GM23338 (cell line): ENCODE results near the gene ZNF70. TPM values are rescaled to one million over a fixed set of nuclear protein-coding genes. Genes with fewer than 3 reads are reported as not detected.

Source experiments
- ATAC-seq: fragments of 200-7000 bp; cut with Tn5 transposase; 3 replicates; pipeline ENCODE4 v1.9.1; 2020
- DNase-seq: peaks from one replicate; pipeline ENCODE4 v3.0.0-alpha.2; 2015; ENCODE audit warnings: low spot score
- H2AFZ ChIP-seq: fragments of 200-600 bp; sonication (generic); 2 replicates; pipeline ENCODE4 v1.8.0; 2016; ENCODE audit warnings: antibody characterized with exemption, mild to moderate bottlenecking, moderate library complexity
- H3F3A ChIP-seq: fragments of 200-600 bp; sonication (generic); replicated peaks from 2 replicates; pipeline ENCODE4 v1.8.0; 2017; ENCODE audit warnings: antibody characterized with exemption, mixed run types, low read depth
- H3K27ac ChIP-seq: fragments of 200-600 bp; sonication (generic); 2 replicates; pipeline ENCODE4 v1.6.1; 2016; ENCODE audit warnings: low read depth
- H3K27me3 ChIP-seq: fragments of 200-600 bp; sonication (generic); 2 replicates; pipeline ENCODE4 v1.8.0; 2016; ENCODE audit warnings: mild to moderate bottlenecking, mixed run types, moderate library complexity; ENCODE audit not compliant: insufficient read depth
- H3K36me3 ChIP-seq: fragments of 200-600 bp; sonication (generic); 2 replicates; pipeline ENCODE4 v1.8.0; 2016; ENCODE audit warnings: mild to moderate bottlenecking; ENCODE audit not compliant: insufficient read depth
- H3K4me1 ChIP-seq: fragments of 200-600 bp; sonication (generic); 2 replicates; pipeline ENCODE4 v1.8.0; 2016; ENCODE audit warnings: mild to moderate bottlenecking, moderate library complexity; ENCODE audit not compliant: insufficient read depth
- H3K4me2 ChIP-seq: fragments of 200-600 bp; sonication (generic); 2 replicates; pipeline ENCODE4 v1.7.1; 2017; ENCODE audit warnings: mixed run types
- H3K4me3 ChIP-seq: fragments of 200-600 bp; sonication (generic); 2 replicates; pipeline ENCODE4 v1.6.1; 2016; ENCODE audit warnings: mixed run types
- H3K79me2 ChIP-seq: fragments of 200-600 bp; sonication (generic); replicated peaks from 2 replicates; pipeline ENCODE4 v1.8.0; 2017; ENCODE audit warnings: mild to moderate bottlenecking; ENCODE audit not compliant: insufficient read depth
- H3K9me2 ChIP-seq: fragments of 200-600 bp; sonication (generic); 2 replicates; pipeline ENCODE4 v1.8.0; 2017; ENCODE audit not compliant: insufficient read depth
- H4K20me1 ChIP-seq: fragments of 200-600 bp; sonication (generic); replicated peaks from 2 replicates; pipeline ENCODE4 v1.8.0; 2017; ENCODE audit warnings: mild to moderate bottlenecking; ENCODE audit not compliant: insufficient read depth
- H3K27ac Mint-ChIP-seq: 2 replicates; pipeline ENCODE4 v1.8.0; 2020; ENCODE audit warnings: inconsistent platforms, mild to moderate bottlenecking, moderate library complexity, mixed read lengths
- H3K27me3 Mint-ChIP-seq: 3 replicates; pipeline ENCODE4 v1.8.0; 2022; ENCODE audit warnings: low read depth, mild to moderate bottlenecking, moderate library complexity, mixed read lengths, inconsistent platforms; ENCODE audit not compliant: insufficient read depth, poor library complexity
- H3K36me3 Mint-ChIP-seq: 3 replicates; pipeline ENCODE4 v1.8.0; 2021; ENCODE audit warnings: low read depth, mild to moderate bottlenecking, inconsistent platforms, moderate library complexity, mixed read lengths
- H3K4me1 Mint-ChIP-seq: 3 replicates; pipeline ENCODE4 v1.8.0; 2020; ENCODE audit warnings: mild to moderate bottlenecking, inconsistent platforms, mixed read lengths
- H3K4me3 Mint-ChIP-seq: 3 replicates; pipeline ENCODE4 v1.8.0; 2021; ENCODE audit warnings: moderate library complexity, mild to moderate bottlenecking, inconsistent platforms, mixed read lengths
- H3K9me3 Mint-ChIP-seq: 3 replicates; pipeline ENCODE4 v1.8.0; 2020; ENCODE audit warnings: moderate library complexity, mild to moderate bottlenecking, inconsistent platforms, mixed read lengths
- CREB1 ChIP-seq: fragments of 250-450 bp; sonication (Bioruptor Pico); IDR thresholded peaks from 2 replicates; pipeline ENCODE4 v1.5.0; 2020; ENCODE audit warnings: low read depth, mild to moderate bottlenecking, moderate library complexity
- EZH2 ChIP-seq: fragments of 200-600 bp; sonication (generic); IDR thresholded peaks from one replicate; pipeline ENCODE4 v1.8.0; 2017; ENCODE audit warnings: antibody characterized with exemption, mild to moderate bottlenecking, low read depth; ENCODE audit not compliant: unreplicated experiment
- EZH2phosphoT487 ChIP-seq: fragments of 200-600 bp; sonication (generic); IDR thresholded peaks from one replicate; pipeline ENCODE4 v1.8.1; 2018; ENCODE audit warnings: antibody characterized with exemption; ENCODE audit not compliant: unreplicated experiment
- JUNB ChIP-seq: IDR thresholded peaks from one replicate; pipeline ENCODE4 v1.6.1; 2016; ENCODE audit warnings: antibody characterized with exemption; ENCODE audit not compliant: unreplicated experiment
- NANOG ChIP-seq: IDR thresholded peaks from 2 replicates; pipeline ENCODE4 v1.6.1; 2016; ENCODE audit warnings: antibody characterized with exemption, borderline replicate concordance
- REST ChIP-seq: IDR thresholded peaks from one replicate; pipeline ENCODE4 v1.6.1; 2018; ENCODE audit warnings: antibody characterized with exemption; ENCODE audit not compliant: unreplicated experiment
- STAT1 ChIP-seq: IDR thresholded peaks from one replicate; pipeline ENCODE4 v1.6.1; 2016; ENCODE audit warnings: antibody characterized with exemption; ENCODE audit not compliant: unreplicated experiment
- ZNF114 ChIP-seq: fragments of 250-450 bp; sonication (Bioruptor Pico); IDR thresholded peaks from 2 replicates; pipeline ENCODE4 v1.5.0; 2020; ENCODE audit warnings: mild to moderate bottlenecking, moderate library complexity
- ZNF331 ChIP-seq: fragments of 250-450 bp; sonication (Bioruptor Pico); IDR thresholded peaks from 2 replicates; pipeline ENCODE4 v1.5.0; 2020; ENCODE audit warnings: low read depth, mild to moderate bottlenecking, moderate library complexity
- polyA plus RNA-seq: library from polyadenylated mRNA; unstranded; fragments of >200 nt; fragmentation: Nextera tagmentation; extraction: Ambion mirVana; gene quantifications from 2 replicates; pipeline ENCODE4 v1.2.1, GENCODE V29; 2016
- total RNA-seq: library from RNA; depleted of rRNA; stranded (reverse); fragments of >200 nt; shearing (Covaris generic); gene quantifications from 2 replicates; pipeline ENCODE4 v1.2.3, GENCODE V29; 2014
- TF ChIP-seq, protein P1 (sequence below), 2 experiments: fragments of 200-600 bp in 1 of 2; sonication (generic) in 1 of 2; conservative IDR thresholded peaks; 2 replicates each; pipeline versions ENCODE4 v1.5.1 to v1.6.1; 2016 to 2017; ENCODE audit warnings: antibody characterized with exemption in 2 of 2, low read depth in 2 of 2, mild to moderate bottlenecking in 2 of 2, moderate library complexity in 1 of 2
- TF ChIP-seq, protein P2 (sequence below): IDR thresholded peaks from 2 replicates; pipeline ENCODE4 v1.6.1; 2016; ENCODE audit warnings: antibody characterized with exemption

Gene ZNF70
- total and polyA plus RNA-seq, 2 experiments from 2014 or later: 0.45 to 2.6 TPM

DNA sequence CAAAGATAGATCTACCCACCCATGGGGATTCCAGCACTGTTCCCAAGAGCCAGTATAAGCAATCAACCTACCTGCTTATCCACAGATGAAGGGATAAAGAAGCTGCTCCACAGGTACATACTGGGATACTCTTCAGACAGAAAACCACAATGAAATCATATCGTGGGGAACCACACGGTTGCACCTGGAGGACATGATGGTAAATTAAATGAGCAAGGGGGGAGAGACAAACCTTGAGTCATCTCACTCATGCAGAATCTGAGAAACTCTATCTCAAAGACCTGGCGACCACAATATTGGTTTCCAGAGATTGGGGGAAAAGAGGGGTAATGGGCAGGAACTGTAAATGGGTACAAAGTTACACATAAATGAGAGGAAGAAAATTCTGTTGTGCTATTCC lies 45.6 kb downstream of the ZNF70 start (continued):
- TF ChIP-seq, protein P1, sequence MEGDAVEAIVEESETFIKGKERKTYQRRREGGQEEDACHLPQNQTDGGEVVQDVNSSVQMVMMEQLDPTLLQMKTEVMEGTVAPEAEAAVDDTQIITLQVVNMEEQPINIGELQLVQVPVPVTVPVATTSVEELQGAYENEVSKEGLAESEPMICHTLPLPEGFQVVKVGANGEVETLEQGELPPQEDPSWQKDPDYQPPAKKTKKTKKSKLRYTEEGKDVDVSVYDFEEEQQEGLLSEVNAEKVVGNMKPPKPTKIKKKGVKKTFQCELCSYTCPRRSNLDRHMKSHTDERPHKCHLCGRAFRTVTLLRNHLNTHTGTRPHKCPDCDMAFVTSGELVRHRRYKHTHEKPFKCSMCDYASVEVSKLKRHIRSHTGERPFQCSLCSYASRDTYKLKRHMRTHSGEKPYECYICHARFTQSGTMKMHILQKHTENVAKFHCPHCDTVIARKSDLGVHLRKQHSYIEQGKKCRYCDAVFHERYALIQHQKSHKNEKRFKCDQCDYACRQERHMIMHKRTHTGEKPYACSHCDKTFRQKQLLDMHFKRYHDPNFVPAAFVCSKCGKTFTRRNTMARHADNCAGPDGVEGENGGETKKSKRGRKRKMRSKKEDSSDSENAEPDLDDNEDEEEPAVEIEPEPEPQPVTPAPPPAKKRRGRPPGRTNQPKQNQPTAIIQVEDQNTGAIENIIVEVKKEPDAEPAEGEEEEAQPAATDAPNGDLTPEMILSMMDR (conservative IDR thresholded peaks at IDR 0.05; ENCODE audit: low read depth in 2 of 2): no peak
- TF ChIP-seq NANOG: no peak

DNA sequence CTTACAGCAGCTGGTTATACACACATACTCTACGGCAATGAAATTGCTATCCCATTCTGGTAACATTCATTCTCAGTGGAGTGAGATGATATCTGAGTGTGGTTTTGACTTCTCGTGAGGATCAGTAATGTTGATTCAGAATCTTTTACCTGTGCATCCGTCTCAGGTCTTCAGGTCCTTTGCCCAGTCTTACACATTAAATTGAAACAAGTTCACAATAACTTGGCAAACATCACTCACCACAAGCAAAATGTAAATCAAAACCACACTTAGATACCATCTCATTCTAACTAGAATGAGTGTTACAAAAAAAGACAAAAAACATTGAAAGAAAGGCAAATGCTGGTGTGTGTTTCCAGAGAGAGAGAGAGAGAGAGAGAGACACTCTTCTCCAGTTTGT lies 46.1 kb downstream of the ZNF70 start:
- Histone ChIP-seq H3K4me3 (no peak overlapping the region), H3K27ac (no peak overlapping the region), H3K79me2 (peaks cover 48% of the 10 kb centered on the region), H2AFZ (no peak overlapping the region), H3K4me2 (no peak overlapping the region), H3K4me1 (no peaks in the 10 kb centered on the region), H3K9me2 (no peaks in the 10 kb centered on the region), H3K27me3 (no peaks in the 10 kb centered on the region), H3F3A (peaks cover 4% of the 10 kb centered on the region; the same call in 1 of the 2 replicates), H3K36me3 (peaks cover 61% of the 10 kb centered on the region), H4K20me1 (peaks cover 58% of the 10 kb centered on the region)
- Mint-ChIP-seq H3K36me3 (peaks cover 53% of the 10 kb centered on the region), H3K9me3 (no peaks in the 10 kb centered on the region), H3K4me3 (no peak overlapping the region), H3K27ac (no peak overlapping the region), H3K4me1 (no peaks in the 10 kb centered on the region), H3K27me3 (peaks cover 1% of the 10 kb centered on the region)
- DNase-seq (no peak), ATAC-seq (no peak)
- TF ChIP-seq STAT1 (no peak), ZNF114 (CRISPR knock-in tag) (no peak), CREB1 (CRISPR knock-in tag) (no peak), REST (no peak), EZH2 (no peak), ZNF331 (no peak), EZH2phosphoT487 (no peak), JUNB (no peak)
- TF ChIP-seq, protein P1 (conservative IDR thresholded peaks at IDR 0.05; ENCODE audit: low read depth in 2 of 2): no peak
- TF ChIP-seq, protein P2, sequence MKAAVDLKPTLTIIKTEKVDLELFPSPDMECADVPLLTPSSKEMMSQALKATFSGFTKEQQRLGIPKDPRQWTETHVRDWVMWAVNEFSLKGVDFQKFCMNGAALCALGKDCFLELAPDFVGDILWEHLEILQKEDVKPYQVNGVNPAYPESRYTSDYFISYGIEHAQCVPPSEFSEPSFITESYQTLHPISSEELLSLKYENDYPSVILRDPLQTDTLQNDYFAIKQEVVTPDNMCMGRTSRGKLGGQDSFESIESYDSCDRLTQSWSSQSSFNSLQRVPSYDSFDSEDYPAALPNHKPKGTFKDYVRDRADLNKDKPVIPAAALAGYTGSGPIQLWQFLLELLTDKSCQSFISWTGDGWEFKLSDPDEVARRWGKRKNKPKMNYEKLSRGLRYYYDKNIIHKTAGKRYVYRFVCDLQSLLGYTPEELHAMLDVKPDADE: no peak
